ENCODE data around the gene TRIM45. TPM values are rescaled to one million over a fixed set of nuclear protein-coding genes. Genes with fewer than 3 reads are reported as not detected.

Gene TRIM45
- total and polyA plus RNA-seq, 7 donors = 3.3 to 25.4 (median 10.9) TPM

- H3K27me3 ChIP-seq (ENCODE audit: insufficient read depth in 3 of 3, low read length in 2 of 3) = no peaks in the 10 kb centered on the region
- intact Hi-C loops (cut with DNase I) = loop anchor here (1.0 to 5.0 kb wide), 4 partner anchors 60 to 294 kb away; no protein-coding TSS in a partner anchor
- no peak overlapping the region for H3K4me3 ChIP-seq
- no peak overlapping the region for H3K27ac ChIP-seq
- TF ChIP-seq, protein P1, sequence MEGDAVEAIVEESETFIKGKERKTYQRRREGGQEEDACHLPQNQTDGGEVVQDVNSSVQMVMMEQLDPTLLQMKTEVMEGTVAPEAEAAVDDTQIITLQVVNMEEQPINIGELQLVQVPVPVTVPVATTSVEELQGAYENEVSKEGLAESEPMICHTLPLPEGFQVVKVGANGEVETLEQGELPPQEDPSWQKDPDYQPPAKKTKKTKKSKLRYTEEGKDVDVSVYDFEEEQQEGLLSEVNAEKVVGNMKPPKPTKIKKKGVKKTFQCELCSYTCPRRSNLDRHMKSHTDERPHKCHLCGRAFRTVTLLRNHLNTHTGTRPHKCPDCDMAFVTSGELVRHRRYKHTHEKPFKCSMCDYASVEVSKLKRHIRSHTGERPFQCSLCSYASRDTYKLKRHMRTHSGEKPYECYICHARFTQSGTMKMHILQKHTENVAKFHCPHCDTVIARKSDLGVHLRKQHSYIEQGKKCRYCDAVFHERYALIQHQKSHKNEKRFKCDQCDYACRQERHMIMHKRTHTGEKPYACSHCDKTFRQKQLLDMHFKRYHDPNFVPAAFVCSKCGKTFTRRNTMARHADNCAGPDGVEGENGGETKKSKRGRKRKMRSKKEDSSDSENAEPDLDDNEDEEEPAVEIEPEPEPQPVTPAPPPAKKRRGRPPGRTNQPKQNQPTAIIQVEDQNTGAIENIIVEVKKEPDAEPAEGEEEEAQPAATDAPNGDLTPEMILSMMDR (IDR thresholded peaks at IDR 0.05) = no peak
- ATAC-seq (peak in 1 of 4 donors; percentile 44), DNase-seq (no peak)
- H3K36me3 ChIP-seq (ENCODE audit: insufficient read depth in 1 of 2, low read depth in 1 of 2) = peaks cover 0 to 11% of the 10 kb centered on the region in 2 donors
- H3K4me1 ChIP-seq = peaks cover 2% of the 10 kb centered on the region
- H3K9me3 ChIP-seq = no peaks in the 10 kb centered on the region
- 87 to 96% (median 93%) methylated on average over 5 of the region's 5 CpGs for WGBS, 3 donors
Measured at GRCh38 chr1:117068580-117068979, 53.0 kb downstream of the TRIM45 start.

- WGBS, 3 donors = 60 to 63% (median 61%) methylated on average over 6 of the region's 6 CpGs
- ATAC-seq (peak; percentile 89 to 98 (median 96)), DNase-seq (peak; percentile 37 to 72)
- intact Hi-C loops (cut with DNase I) = loop anchor here (1.0 to 5.0 kb wide), 4 partner anchors 61 to 295 kb away; no protein-coding TSS in a partner anchor
- Histone ChIP-seq H3K4me1 (peaks cover 2% of the 10 kb centered on the region), H3K4me3 (no peak overlapping the region), H3K27me3 (ENCODE audit: insufficient read depth in 3 of 3, low read length in 2 of 3) (no peaks in the 10 kb centered on the region), H3K27ac (no peak overlapping the region), H3K9me3 (no peaks in the 10 kb centered on the region), H3K36me3 (ENCODE audit: insufficient read depth in 1 of 2, low read depth in 1 of 2) (peaks cover 0 to 19% of the 10 kb centered on the region in 2 donors)
- TF ChIP-seq, protein P1 (IDR thresholded peaks at IDR 0.05) = peak; percentile 89
Measured at GRCh38 chr1:117067533-117068370, 53.8 kb downstream of the TRIM45 start.

GRCh38 chr1:117066367-117066766 is 55.2 kb downstream of the TRIM45 start:
- Histone ChIP-seq H3K9me3 (no peaks in the 10 kb centered on the region), H3K4me1 (peaks cover 2% of the 10 kb centered on the region), H3K27me3 (ENCODE audit: insufficient read depth in 3 of 3, low read length in 2 of 3) (no peaks in the 10 kb centered on the region), H3K27ac (no peak overlapping the region), H3K36me3 (ENCODE audit: insufficient read depth in 1 of 2, low read depth in 1 of 2) (peaks cover 0 to 21% of the 10 kb centered on the region in 2 donors), H3K4me3 (no peak overlapping the region)
- 62 to 65% (median 63%) methylated on average over 6 of the region's 6 CpGs for WGBS, 3 donors
- no peak for DNase-seq
- no peak for ATAC-seq
- intact Hi-C loops (cut with DNase I) = loop anchor here (5.0 kb wide), 2 partner anchors 216 to 296 kb away; no protein-coding TSS in a partner anchor
- TF ChIP-seq, protein P1 (IDR thresholded peaks at IDR 0.05) = no peak

DNA sequence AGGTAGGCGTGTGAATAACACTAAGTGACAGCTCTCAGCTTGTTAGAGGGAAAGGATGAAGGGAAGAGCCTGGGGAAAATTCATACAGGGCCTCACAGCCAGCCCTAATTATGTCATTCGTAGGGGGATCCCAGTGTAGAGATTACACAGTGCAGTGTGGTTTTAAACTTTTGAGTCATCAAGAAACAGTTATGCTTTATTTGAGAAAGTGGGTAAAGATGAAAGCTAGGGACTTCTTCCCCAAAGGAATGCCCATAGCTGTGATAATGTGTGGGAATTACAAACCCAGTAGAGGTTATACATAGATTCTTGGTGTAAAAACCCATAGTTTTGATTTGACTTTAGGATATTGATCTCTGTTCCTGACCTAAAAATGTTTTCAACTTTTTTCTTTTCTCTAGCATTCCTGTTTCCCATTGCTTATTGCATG is 59.5 kb downstream of the TRIM45 start:
- intact Hi-C loops (cut with DNase I) = loop anchor here in 1 of 2 donors (2.0 kb wide), 1 partner anchor 491 kb away; the partner anchor contains the start of gene CD58
- H3K27ac ChIP-seq = no peak overlapping the region
- 80 to 93% (median 89%) methylated on average over 2 of the region's 2 CpGs for WGBS, 3 donors
- H3K9me3 ChIP-seq = no peaks in the 10 kb centered on the region
- H3K27me3 ChIP-seq (ENCODE audit: insufficient read depth in 3 of 3, low read length in 2 of 3) = no peaks in the 10 kb centered on the region
- ATAC-seq (no peak), DNase-seq (no peak)
- TF ChIP-seq, protein P1 (IDR thresholded peaks at IDR 0.05) = no peak
- peaks cover 4% of the 10 kb centered on the region for H3K4me1 ChIP-seq
- H3K36me3 ChIP-seq (ENCODE audit: insufficient read depth in 1 of 2, low read depth in 1 of 2) = peaks cover 0 to 21% of the 10 kb centered on the region in 2 donors
- H3K4me3 ChIP-seq = no peak overlapping the region

Other genes with a start within 250 kb of the TRIM45 start
- gene PTGFRN, start 211.8 kb downstream of the TRIM45 start, total RNA-seq = 1 to 10 TPM; 2.3 to 8.1 (median 4.5) TPM
- gene PTGFRN, start 211.8 kb downstream of the TRIM45 start, polyA plus RNA-seq = 1 to 10 TPM in 2 of 3 donors, under 1 TPM in 1; 0.79 to 1.6 (median 1.5) TPM
- under 1 TPM in 3 of 4 donors, not detected in 1; 0.18 to 0.77 (median 0.39) TPM for gene CD101, start 120.0 kb downstream of the TRIM45 start, total RNA-seq
- 1 to 10 TPM in 1 of 3 donors, under 1 TPM in 2; 0.03 to 1.0 (median 0.04) TPM for gene CD101, start 120.0 kb downstream of the TRIM45 start, polyA plus RNA-seq
- 10 to 100 TPM; 14.3 to 27.7 (median 17.1) TPM for gene TTF2, start 61.4 kb downstream of the TRIM45 start, total RNA-seq
- gene TTF2, start 61.4 kb downstream of the TRIM45 start, polyA plus RNA-seq = 1 to 10 TPM; 3.5 to 7.3 (median 7.2) TPM
- gene VTCN1, start 89.2 kb upstream of the TRIM45 start, total RNA-seq = under 1 TPM in 1 of 4 donors, not detected in 3; 0.22 TPM
- gene VTCN1, start 89.2 kb upstream of the TRIM45 start, polyA plus RNA-seq = under 1 TPM in 2 of 3 donors, not detected in 1; 0.03 to 0.09 TPM
- gene MAN1A2, start 245.7 kb upstream of the TRIM45 start, total RNA-seq = 10 to 100 TPM; 19.8 to 35.0 (median 27.0) TPM
- gene MAN1A2, start 245.7 kb upstream of the TRIM45 start, polyA plus RNA-seq = 10 to 100 TPM in 1 of 3 donors, 1 to 10 TPM in 2; 4.0 to 15.6 (median 4.9) TPM